Kidney glomerular epithelial cell (primary cell): ENCODE results near the gene DEFB123.

Source experiments
- DNase-seq: peaks from one replicate; lab custom pipeline; 2025; lab: John Stamatoyannopoulos, UW

DEFB123 gene

DNA sequence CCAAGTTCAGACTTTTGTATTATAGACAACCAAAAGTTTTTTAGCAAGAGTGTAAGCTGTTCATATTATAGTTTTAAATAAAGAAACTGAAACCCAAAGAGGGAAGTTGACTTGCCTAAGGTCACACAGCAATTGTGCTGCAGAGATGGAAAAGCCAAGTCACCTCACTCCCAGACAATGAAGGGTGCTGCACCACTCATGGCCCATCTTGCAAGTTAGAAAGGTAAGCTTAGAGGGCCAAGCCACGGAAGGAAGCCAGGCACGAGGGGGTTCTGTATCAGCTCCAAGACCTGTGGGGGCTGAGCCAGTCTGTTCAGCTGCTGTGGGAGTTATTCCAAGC is 33.6 kb downstream of the DEFB123 start:
- DNase-seq = no peak

DNA sequence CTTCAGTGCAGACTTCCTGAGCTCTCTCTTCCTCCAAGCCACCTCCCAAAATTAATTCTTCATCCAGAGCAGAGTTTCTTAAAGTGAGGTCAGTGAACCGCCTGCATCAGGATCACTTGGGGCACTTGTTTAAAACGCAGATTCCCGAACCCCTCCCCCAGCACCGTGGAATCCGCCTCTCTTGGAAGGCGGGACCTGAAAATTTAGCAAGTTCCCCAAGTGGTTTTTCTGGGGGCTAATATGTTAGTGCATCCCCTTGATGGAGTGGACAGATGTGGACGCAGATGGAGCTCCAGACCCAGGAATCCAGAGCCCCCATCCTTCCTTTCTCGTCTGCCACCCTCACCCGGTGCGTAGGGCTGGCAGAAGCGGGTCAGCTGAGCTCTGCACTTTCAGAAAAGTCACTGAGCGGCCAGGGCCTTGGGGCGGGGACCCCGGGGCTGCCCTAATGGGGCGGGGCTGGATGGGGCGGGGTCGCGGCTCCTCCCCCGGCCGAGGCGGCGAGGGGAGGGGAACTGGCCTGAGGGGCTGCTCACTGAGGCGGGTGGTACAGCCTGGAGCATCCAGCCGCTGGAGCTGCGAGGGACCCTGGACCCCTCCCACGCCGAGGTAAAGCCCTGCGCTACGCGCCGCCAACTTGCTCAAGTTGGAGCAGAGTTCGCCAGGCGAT is 34.5 kb downstream of the DEFB123 start, which contains the start of the genes DEFB124 and REM1:
DEFB124 (minus strand) TSS at position 370 of the 670 bp plus-strand sequence. CDS start 2,114 bp downstream, outside the sequence.
REM1 (plus strand) TSS at position 531 of the 670 bp plus-strand sequence. CDS start 1,158 bp downstream, outside the sequence.
- DNase-seq = no peak

DNA sequence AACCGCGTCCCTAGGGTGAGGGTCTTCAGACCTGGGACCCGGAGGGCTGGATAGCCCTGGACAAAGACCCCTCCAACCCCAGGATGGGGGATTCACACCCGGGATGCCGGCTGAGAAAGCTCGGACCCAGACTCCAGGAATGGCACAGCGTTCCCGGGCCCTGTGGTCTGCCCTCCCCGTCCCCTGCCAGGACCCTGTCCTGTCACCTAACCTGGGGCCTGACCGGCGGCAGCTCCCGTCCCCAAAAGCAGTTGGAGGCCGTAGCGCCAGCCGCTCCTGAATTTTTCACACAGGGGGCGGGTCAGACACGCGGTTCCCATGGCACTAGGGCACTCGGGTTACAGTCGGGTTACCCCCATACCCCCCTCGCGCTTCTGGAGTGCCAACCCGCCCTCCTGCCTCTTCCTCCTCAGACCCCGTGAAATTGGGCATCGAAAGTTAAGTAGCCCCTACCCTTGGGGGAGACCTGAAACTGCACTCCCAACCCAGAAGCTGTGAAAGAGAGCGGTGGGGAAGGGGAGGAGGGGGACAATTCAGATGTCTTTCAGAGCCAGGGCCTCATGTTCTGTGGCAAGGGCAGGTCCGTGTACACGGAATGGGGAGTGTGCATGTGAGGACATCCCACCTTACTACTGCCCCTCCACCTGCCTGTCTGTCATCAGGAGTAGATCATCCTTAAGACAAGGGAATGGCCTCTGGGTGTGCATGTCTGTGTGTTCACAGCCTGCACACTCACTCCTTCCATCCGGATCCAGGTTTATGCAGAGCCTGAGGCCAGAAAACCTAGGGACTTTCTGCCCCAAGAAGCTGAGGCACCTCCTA is 35.3 kb downstream of the DEFB123 start:
- no peak for DNase-seq

DNA sequence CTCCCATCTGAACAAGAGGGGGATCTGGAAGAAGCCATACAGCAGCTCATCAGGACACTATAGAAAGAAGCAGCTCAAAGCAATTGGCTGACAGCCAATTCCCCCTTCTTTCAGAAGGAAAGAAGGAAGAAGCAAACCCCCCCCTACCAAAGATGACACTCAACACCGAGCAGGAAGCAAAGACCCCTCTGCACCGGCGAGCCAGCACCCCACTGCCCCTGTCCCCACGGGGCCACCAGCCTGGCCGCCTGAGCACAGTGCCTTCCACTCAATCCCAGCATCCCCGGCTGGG is 35.8 kb downstream of the DEFB123 start:
- DNase-seq = no peak

DNA sequence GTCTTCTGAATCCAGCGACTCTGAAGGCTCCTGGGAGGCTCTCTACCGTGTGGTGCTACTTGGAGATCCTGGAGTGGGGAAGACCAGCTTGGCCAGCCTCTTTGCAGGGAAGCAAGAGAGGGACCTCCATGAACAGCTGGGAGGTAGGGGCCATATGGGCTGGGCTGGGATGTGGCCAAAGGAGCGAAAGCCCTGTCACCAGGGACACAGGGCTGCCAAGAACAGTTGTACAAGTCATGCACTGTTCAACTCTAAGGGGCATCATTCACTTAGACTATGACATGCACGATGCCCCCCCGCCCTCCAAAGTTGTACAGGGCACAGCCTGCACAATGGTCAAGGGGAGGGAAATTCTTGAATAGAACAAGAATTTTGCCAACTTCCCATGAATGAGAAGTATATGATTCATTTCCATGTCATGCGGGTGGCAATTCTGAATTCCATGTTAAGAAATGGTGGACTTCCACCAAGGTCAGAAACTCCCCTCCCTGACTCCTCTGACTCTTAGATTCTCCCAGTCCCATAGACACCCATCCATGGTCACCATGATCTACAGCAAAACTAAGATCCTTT is 36.3 kb downstream of the DEFB123 start:
- DNase-seq = no peak

DNA sequence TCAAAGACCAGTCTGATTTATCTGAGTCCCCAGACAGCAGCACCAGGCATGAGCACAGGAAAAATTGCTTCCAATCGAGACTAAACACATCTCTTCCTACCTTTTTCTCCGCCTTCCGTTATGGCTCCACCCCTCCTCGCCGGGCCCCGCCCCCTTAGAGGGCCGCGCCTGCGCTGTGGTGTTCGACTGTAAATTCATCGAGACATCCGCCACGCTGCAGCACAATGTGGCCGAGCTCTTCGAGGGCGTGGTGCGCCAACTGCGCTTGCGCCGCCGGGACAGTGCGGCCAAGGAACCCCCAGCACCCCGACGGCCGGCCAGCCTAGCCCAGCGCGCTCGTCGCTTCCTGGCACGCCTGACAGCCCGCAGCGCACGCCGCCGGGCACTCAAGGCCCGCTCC is 43.6 kb downstream of the DEFB123 start:
- no peak for DNase-seq

- DNase-seq = no peak
These were observed 45.3 kb downstream of the DEFB123 start for GRCh38 chr20:31485450-31486339.

DNA sequence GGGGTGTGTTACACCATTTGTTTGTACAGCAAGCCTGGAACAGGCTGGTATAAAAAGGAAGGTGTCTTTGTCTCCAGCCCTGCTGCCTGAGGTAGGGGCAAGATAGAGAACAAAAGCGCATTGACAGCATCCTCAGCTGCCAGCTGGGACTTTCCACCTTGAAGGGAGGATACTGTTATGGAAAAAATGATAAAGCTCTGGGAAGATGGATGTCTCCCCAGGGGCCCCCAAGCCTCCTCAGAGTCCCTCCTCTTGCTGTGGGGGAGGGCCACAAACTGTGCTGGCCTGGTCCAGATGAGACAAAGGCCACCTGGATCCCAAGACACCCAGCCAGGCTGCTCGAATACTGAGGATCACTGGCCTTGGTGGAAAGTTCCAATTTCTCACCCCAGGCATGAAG is 47.7 kb downstream of the DEFB123 start:
- DNase-seq = no peak

- DNase-seq = no peak
These were observed 48.7 kb downstream of the DEFB123 start for GRCh38 chr20:31489152-31489551.

GRCh38 chr20:31490752-31491151 is 50.3 kb downstream of the DEFB123 start:
- DNase-seq = no peak

GRCh38 chr20:31494131-31494530 is 53.7 kb downstream of the DEFB123 start:
- no peak for DNase-seq

DNA sequence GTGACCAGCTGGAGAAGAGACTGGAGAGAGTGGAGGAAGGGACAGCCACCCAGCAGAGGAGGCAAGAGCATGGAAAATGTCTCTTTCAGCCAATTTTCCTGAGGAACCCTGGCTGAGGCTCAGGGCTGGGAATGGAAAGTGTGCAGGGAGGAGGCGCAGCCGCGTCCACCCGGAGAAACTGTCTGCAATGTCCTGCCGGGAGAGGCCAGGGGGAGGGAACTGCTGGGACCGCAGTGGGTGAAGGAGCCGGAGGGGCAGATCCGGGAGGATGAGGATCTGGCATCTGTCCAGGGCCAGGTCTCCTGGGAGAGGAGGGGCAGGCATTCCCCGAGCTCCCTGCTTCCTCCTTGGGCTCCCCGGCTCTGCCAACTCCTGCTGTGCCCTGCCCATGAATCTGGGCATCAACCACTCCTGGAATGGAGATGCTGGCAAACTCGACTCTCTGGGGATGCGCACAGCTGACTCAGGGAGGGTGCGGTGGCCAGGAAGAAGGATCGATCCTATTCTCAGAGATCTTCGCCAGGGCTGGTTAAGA is 56.4 kb downstream of the DEFB123 start:
- DNase-seq = no peak

DNA sequence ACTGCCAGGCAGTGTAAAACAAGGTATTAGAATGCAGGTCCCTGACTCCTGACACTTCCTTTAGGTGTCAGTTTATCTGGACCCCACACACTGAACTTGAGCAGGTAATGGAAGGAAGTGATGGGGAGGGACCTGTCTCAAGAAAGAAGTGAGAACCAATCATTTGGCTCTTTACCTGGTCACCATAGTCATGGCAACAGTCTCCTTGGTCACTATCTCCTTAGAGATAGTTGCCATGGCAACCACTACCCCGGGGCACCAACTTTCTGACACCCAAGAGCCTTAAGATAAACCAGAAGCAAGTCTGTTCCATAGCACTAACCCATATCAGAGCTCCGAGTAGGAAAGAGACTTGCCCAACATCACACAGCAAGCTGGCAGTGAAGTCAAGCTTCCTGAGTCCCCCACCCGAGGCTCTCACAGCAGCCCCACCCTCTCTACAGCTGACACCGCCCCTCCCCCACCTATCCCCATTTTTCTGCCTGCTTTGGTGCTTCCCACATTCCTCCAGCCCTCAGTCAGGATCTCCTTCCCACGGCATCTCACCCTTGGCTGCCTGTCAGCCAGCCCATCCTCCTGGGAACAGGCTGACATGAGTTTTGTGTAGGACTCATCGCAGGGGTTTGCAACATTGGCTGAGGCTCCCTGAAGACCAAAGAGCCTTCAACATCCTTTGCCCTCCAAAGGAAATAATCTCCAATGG is 57.6 kb downstream of the DEFB123 start:
- no peak for DNase-seq
